HG02678 (cell line): Measurements from ENCODE around the gene CDK5RAP2.

Experiments used
- ATAC-seq: cut with Tn5 transposase; IDR thresholded peaks from one replicate; pipeline ENCODE4 v1.9.1; 2021; ENCODE audit warnings: mild to moderate bottlenecking, moderate library complexity; ENCODE audit not compliant: unreplicated experiment

The CDK5RAP2 gene

DNA sequence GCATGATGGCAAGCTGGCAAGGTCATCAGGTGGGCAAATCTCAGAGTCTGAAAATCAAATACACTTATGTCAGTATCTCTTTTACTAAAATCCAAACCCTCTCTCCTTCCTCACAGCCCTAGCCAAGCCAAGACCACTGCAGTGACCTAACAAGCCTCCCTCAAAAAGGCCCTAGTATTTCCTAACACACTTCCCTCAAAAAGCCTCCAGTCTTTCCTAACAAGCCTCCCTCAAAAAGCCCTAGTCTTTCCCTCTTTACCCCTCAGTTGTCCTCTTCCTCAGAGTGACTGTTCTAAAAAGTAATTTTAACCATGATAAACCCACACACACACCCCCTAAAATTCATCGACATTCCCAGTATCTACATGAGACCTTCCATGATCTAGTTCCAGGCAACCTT is 140.0 kb downstream of the CDK5RAP2 start:
- ATAC-seq: no peak

DNA sequence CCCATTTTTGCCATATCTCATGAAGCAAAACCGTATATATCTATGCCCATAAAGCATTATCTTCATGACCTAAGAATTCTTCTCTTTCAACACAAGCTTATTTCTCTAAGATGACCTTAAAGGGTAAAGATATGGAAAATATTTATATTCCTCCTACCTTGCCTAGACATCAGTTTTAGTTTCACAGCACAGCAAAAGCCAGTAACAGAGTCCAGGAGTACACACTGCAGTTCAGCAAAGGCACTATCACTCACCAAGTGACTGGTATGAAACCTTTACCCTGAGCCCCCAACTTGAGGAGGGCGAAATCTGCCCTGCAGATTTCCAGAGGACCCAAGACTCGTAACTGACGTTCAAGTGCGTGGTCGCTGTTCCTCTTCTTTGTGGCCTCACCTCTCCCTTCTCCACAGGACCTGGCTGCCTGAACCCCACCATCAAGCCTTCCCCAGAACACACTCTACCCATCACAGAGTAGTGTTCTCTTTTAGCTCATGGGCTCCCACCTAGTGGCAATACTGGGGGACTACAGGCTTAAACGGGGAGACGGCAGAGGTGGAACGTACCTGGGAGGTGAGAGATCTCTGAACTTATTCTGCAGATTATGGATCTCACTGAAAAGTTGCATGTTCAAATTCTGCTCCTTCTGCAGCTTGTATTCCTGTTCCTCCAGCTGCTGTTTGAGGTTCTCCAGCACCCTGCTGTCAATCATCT is 141.0 kb downstream of the CDK5RAP2 start:
- ATAC-seq: no peak

DNA sequence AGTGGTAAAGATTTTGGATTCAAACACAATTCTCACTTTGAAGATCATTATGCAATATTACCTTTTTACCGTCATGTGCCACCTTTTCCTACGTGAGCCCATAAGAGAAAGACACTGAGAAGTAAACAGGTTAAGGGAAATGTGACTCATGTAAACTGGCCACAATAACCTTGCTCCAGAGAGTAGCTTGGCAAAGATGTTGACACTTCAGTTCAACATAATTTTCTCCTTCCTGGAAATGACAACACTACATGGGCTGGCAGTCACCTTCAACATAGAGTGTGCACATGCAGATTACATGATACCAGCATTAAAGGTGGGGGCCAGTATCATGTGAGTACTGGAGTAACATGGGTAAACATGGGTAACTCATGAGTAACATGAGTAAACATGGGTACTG is 141.9 kb downstream of the CDK5RAP2 start:
- ATAC-seq: no peak

DNA sequence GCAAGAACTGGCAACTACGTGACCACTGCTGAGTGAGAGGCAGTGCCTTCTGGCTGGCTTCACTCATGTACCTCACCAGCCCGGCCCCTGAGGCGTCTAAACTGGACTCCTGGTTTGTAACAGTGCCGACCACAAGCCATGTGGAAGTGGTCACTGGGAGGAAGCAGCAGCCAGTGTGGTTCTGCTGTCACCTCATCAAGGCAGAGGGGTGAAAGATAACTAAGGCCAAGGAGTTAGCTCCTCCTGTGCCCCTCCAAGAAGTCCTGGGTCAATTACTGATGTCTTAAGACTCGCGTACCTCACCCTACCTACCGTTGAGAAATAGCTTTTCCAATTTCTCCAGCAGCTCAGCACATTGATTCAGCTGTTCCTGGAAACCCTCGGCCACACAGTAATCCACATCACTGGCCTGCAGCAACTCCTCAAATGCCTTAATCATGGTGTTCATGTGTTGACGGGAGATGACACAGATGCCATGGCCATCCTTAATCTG is 142.9 kb downstream of the CDK5RAP2 start:
- ATAC-seq: no peak

DNA sequence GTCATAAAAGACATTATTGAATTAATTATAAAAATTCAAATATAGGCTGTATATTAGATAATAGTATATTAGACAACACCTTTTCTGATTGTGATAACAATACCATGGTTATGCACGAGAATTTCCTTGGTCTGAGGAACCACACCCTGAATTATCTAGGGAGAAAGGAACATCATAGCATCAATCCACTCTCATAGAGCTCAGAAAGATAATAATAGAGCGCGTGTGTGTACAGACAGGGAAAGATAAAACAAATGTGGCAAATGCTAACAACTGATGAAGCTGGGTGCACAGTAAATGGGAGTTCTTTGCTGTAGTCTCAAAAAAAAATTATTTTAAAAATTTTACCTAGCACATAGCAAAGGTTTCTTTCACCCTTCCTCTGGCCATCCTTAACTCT is 143.5 kb downstream of the CDK5RAP2 start:
- no peak for ATAC-seq

DNA sequence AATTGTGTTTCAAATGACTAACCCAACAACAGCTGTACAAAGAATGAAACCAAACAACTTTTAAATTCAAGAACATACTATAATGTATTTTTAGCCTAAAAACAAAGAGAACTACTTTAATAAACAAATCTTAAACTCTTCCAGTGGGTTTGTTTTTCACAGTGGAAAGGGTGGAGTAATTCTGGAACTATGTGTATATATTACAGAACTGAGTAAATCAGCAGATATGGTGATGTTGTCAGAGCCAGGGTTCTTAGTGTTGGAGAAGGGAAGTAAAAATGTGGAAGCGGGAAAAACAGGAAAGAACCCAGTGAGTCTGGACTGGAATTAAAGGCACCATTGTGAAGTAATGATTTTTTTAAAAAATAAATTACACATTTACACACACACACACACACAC is 144.9 kb downstream of the CDK5RAP2 start:
- no peak for ATAC-seq

DNA sequence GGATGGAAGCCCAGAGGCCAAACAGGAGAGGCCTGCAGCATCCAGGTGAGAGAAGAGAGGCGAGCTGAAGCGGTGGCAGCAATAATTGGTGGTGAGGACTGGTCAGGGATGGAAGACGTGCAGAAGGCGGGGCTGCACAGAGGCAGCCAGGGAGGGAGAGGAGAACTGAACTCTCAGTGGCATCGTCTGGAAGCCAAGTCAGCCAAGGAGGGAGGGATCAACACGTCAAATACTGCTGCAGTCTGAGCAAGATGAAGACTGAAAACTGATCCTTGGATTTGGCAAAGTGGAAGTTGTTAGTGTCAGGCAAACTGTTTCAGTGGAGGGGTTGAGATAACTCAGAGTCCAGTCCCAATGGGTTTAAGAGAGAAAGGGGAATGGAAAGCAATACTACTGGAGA is 145.4 kb downstream of the CDK5RAP2 start:
- no peak for ATAC-seq

DNA sequence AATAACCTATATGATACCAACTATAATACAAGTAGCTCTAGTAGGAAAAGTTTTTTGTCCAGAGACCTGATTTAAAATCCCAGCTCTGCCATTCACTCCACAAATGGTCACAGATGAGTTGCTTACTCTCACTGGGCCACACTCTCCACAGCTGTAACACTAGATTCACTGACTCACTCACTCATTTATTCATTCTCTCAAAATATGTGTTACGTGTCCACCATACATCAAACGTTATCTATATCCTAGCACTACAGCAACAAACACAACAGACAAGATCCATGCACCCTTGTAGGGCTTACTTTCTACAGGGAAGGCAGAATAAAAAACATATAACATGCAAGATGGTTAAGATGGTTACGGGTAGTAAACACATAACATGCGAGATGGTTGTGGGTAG is 146.3 kb downstream of the CDK5RAP2 start:
- ATAC-seq: no peak

DNA sequence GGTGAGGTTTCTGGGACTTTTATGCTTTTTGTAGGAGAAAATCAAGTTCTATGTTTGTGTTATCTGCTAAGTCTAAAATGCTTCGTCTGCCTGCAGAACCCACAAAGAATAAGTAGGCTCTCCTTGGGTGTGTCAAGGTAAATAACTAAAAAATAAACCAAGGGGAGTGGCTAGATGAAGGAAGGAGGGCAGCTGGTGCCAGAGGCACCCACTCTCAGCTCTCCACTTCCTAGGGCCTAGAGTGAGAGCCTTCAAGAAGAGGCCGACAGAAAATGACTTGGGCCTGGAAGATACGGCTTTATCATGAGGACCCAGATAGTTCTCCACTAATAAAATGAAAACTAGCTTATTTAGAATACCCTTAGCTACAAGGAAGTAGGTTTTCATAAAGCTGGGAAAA is 147.4 kb downstream of the CDK5RAP2 start:
- ATAC-seq: no peak

DNA sequence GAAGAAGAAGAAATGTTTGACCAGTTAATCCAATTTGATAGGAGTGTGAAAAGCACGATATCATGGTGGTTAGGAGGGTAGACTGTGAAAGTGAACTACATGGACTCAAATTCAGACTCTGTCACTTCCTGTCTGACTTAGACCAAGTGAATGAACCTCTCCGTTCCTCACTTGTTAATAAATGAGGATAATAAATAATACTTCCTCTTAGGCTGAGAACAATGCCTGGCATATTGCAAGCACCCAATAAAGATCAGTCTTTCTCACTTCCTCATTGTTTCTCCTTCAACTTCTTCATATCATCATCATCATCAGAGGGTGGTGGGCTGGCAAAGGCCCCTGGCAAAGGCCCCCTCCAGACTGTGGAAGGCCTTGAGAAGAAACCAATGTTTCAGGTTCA is 148.7 kb downstream of the CDK5RAP2 start:
- no peak for ATAC-seq

DNA sequence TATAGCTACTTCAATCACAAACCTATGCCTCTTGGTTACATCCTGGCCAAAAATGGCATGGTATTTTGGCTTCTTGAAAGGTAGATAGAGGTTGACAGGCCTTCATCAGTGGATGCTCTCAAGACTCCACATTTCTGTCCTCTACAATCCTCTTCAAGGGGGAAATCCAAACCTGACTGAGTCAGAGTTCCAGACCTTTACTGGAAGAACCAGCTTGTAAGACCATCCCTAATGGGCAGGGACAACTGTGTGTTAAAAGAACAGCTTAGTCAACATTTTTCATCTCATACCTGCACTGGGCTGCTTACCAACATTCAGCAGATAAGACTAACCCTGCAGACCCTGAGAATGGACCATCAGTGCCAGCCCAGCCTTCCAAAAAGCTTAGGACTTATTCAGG is 155.7 kb downstream of the CDK5RAP2 start:
- ATAC-seq: no peak

DNA sequence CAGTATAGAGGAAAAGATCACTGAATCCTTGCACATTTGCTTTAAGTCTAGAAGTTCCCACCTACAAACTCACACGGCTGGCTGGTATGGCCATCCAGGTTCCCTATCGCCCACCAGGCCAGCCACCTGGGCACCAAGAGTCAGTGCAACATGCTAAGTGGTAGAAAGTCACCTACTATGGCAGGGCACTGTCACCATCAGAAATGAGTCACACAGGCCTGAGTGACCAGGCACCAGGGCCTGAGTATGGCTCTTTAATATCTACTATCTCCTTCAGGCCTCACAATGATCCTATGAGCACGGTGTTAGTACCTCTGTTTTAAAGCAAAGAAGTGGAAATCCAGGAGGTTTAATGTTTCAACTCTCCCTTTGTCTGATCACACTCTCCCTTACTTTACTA is 156.2 kb downstream of the CDK5RAP2 start:
- ATAC-seq: no peak

DNA sequence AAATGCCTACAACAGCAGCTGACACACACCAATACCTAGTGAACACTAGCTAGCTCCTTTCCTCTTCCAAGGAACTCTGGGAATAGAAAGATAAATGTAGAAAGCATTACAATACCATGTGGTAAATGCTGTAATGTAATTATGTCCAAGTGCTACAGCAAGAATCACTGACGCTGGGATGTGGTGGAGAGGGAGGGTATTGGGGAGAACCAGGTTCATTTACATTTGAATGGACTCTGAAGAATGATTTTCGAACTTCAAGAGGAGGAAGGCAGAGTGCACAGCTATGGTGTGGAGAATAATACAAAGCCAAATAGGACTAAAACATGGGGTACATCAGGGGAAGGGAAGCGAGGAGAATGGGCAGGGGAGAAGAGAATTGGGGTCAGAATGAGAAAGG is 158.0 kb downstream of the CDK5RAP2 start:
- ATAC-seq: no peak

DNA sequence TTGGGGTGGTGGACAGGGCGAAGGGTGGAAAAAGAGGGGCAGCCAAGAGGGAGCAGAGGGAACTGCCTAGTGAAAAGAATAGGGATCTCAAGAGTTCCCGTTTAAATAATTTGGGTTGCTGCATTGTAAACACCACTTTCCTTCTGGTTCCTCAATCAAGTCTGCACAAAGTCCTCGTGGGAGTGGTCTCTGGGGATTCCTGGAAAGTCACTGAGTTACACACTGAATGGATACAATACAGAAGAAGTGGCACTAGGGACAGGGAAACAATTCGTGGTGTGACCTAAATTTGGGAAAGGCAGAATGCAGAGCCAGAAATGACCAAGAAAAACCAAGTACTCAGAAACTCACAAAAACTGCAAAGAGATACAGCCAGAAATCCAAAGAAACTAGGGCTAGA is 161.7 kb downstream of the CDK5RAP2 start:
- no peak for ATAC-seq

DNA sequence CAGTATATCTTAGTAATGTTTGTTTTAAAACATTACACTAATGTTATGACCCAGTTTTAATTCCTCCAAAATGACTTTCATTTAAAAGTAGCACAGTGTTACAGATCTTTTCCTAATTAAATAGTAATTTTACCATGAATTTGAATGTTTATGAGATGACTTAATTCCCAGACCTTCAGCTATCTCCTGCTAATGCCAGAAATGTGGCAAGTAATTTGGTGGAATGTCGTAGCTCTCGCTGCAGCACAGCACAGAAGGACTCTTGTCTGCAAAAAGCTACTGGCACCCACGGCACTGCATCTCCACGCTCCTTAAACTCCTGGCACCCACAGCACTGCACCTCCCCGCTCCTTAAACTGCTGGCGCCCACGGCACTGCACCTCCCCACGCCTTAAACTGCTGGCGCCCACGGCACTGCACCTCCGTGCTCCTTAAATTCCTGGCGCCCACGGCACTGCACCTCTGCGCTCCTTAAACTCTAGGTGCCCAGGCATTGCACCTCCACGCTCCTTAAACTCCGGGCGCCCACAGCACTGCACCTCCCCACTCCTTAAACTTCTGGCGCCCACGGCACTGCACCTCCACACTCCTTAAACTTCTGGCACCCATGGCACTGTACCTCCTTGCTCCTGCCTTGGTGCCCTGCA is 163.1 kb downstream of the CDK5RAP2 start:
- ATAC-seq: no peak

DNA sequence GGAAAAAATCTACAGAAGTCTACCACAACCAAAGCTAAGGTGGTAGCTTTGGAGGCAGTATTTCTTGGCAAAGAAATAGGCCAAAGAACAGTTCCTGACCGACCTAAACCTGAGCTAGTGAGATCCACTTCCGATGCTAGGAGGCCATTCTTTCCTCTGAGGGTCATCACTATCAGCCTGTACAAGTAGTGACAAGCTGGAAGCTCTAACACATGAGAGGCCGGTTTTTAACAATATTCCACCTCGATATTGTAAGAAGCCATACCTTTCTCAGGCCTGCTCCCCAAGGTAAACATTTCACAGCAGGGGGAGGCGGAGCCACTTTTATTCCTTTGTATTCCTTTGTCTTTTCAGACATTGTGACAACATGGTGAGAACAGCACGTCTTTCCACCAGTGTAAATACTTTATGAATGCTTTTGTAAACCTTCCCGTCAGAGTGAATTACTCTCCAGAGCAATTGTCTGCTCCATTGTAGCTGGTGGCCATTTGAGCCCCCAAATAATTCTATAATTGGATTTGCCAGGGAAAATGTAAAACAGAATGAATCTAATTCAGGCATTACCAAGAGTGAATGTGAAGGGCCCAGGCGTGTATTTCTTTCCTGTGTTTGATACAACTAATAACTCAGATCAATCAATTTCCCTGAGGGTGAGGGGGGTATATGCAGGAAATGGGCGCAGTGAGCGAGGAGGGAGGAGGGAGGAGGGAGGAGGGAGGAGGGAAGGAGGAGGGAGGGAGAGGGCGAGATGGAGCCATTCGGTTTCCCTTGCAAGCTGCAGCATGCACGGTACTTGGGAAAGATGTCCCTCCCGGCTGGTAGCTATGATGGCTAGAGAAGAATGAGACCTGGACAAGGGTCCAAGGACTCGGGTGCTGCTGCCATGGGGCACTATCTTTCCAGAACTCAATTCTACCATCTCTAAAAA is 166.6 kb downstream of the CDK5RAP2 start:
- no peak for ATAC-seq

DNA sequence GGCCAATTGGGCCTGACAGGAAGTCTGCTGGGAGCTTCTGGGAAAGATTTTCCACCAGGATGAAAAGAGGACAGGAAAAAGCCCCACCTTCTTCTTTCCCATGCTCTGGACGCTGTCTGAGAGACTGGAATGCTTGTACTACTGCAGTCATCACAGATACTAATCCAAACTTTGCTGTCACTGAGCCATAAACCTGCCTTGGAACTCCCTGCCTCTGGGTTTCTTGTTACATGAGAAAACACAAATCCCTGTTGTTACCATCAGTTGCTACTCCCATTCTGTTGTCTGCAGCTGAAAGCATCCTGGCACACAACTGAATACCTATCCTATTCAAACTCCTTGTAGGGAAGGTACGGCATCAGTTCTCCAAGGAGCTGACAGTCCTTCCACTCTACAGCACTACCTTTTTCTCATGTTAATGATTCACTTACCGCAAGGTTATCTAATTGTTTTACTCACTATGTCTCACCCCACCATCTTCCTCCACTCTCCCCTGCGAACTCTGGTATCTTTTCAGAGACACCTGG is 167.5 kb downstream of the CDK5RAP2 start:
- no peak for ATAC-seq

DNA sequence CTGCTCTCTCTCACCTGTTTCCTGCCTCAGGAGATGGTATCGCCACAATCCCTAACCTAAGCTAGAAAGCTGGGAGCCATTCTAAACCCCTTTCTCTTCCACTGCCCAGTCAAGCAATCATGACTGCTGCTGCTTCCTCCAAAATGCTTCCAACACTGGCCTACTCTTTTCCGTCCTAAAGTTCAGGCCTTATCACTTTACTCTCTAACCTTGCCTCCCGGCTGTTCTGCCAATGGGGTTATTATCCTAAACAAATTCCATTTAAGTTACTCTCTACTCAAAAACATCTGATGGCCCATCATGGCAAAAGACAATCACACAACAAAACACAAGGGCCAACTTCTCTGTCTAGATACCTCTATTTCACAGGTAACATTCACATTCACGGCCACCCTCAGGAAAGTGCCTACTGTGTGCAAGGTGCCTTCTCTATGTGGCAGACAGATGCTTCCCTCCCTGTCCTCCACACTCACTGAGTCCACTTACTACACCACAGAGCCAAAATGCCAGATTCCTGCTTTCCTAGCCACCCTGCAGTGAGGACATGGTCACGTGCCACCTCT is 168.0 kb downstream of the CDK5RAP2 start:
- ATAC-seq: no peak

DNA sequence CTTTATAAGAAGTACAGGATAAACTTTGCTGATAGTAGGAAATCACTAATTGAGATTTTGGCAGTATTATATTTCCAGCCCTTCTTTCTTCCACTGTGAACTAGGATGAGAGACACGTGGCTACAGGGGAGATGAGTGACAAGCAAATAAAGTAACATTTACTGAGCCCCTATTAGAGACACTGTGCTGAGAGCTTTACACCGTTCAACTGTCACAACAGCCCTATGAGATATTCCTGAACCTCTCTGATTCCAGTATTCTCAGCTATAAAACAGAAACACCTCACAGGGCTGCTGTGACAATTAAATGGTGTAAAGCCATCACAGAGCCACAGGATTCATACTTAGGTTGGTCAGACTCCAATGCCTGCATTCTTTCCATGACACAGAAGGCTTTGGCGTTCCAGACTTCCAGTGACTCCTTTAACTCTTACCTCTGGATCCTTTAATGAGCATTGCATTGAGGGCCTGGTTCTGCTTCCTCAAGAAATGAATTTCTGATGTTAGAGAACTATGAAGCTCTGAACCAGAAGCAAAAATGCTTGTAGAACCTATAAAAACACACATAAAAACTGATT is 169.0 kb downstream of the CDK5RAP2 start:
- no peak for ATAC-seq

DNA sequence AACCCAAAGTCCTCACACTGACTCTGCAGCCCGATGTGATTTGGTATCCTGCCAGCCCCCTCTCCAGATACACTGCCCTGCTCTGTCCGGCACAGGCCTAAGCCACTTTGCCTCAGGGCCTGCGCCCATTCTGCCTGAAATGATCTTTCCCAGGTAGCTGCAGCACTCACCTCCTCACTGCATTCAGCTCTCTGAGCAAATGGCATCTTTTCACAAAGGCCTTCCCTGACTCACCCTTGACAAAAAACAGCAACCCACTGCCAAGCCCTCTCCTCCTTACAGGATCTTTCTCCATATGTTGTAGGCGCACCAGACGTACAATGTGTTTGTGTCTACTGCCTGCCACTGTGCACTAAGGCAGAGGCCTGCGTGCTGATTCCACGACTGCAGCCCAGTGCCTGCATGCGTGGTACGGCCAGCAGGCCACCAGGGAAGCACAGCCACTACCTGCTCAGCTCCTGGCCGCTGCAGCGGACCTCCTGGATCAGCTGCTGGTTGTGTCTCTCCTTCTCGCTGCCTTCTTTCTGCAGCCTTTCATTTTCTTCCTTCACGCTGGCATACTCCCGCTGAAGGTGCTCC is 171.2 kb downstream of the CDK5RAP2 start:
- ATAC-seq: no peak
